ENCODE results near the gene PRPF40A. TPM values are rescaled to one million over a fixed set of nuclear protein-coding genes. Genes with fewer than 3 reads are reported as not detected.

Gene PRPF40A
- total RNA-seq, 1 experiment from 2014 or later = 166 TPM

DNA sequence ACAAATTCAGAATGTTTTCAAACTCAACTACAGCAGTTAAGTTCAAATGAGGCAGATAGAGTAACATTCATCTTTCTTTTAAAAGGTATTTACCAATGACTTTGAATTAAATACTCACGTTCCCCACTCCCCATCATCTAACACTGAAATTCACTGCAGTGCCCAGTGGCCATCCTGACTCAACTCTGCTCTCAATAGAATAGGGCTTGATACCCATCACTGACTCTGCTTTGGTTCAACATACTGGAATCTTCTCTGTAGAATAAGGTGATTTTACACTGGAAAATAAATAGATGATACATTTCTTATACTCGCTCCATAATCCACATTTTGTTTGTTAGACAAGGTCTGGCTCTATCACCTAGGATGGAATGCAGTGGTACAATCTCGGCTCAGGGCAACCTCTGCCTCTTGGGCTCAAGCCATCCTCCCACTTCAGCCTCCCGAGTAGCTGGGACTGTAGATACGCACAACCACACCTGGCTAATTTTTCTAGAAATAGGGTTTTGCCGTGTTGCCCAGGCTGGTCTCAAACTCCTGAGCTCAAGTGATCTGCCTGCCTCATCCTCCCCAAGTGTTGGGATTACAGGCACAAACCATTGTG lies 66.4 kb downstream of the PRPF40A start:
- no peak for DNase-seq (ENCODE audit: low spot score)
- ChIA-PET POLR2A (ENCODE audit: low non-redundant PET) (interaction anchor here (0.7 kb wide), 1 partner anchor 68 kb away, joined by 9 read pairs; no protein-coding TSS in a partner anchor), CTCF (no interaction called here)
- no TSS peak for BruUV-seq (replicated peaks)
- TF ChIP-seq CTCF (conservative IDR thresholded peaks at IDR 0.05; ENCODE audit: low read depth, low read length) (no peak), EZH2 (IDR thresholded peaks at IDR 0.05; ENCODE audit: borderline replicate concordance, low read depth, low read length, poor library complexity, severe bottlenecking) (no peak)
- Histone ChIP-seq H3K9me3 (ENCODE audit: low read depth, low read length, poor library complexity, severe bottlenecking) (no peaks in the 10 kb centered on the region), H3K27me3 (replicated peaks; ENCODE audit: insufficient read depth, low read depth, low read length, poor library complexity) (no peaks in the 10 kb centered on the region), H3K36me3 (ENCODE audit: insufficient read depth, low read length, poor library complexity, severe bottlenecking) (peaks cover 47% of the 10 kb centered on the region), H3K4me3 (ENCODE audit: low read depth, low read length, poor library complexity, severe bottlenecking) (no peak overlapping the region), H3K4me1 (ENCODE audit: insufficient read depth, low read length, poor library complexity, severe bottlenecking) (peaks cover 5% of the 10 kb centered on the region), H3K27ac (ENCODE audit: low read depth, low read length, poor library complexity, severe bottlenecking) (no peak overlapping the region)
- intact Hi-C loops (cut with micrococcal nuclease; ENCODE audit: unreplicated experiment) = no loop called here

DNA sequence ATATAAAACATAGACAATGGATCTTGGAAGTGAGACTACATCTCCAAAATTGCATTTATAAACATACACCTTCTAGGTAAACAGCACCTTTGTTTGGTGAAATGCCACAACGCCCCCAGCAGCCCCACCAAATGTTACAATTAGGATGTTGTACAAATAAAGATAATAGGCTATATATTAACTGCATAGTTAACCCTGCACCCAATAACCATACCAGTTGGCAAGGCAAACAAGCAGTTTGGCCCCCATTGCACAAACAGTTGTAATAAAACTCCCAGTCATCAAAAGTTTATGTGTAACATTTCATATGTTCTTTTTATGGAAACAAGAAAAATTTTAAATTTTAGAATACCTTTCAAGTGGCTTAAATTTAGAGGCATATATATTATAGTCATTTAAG lies 67.3 kb downstream of the PRPF40A start:
- Histone ChIP-seq H3K36me3 (ENCODE audit: insufficient read depth, low read length, poor library complexity, severe bottlenecking) (peaks cover 44% of the 10 kb centered on the region), H3K27ac (ENCODE audit: low read depth, low read length, poor library complexity, severe bottlenecking) (no peak overlapping the region), H3K9me3 (ENCODE audit: low read depth, low read length, poor library complexity, severe bottlenecking) (no peaks in the 10 kb centered on the region), H3K4me1 (ENCODE audit: insufficient read depth, low read length, poor library complexity, severe bottlenecking) (peaks cover 5% of the 10 kb centered on the region), H3K4me3 (ENCODE audit: low read depth, low read length, poor library complexity, severe bottlenecking) (no peak overlapping the region), H3K27me3 (replicated peaks; ENCODE audit: insufficient read depth, low read depth, low read length, poor library complexity) (no peaks in the 10 kb centered on the region)
- ChIA-PET POLR2A (ENCODE audit: low non-redundant PET) (no interaction called here), CTCF (no interaction called here)
- BruUV-seq (replicated peaks) = no TSS peak
- no peak for DNase-seq (ENCODE audit: low spot score)
- no peak for TF ChIP-seq EZH2 (IDR thresholded peaks at IDR 0.05; ENCODE audit: borderline replicate concordance, low read depth, low read length, poor library complexity, severe bottlenecking)
- TF ChIP-seq CTCF (conservative IDR thresholded peaks at IDR 0.05; ENCODE audit: low read depth, low read length) = no peak
- intact Hi-C loops (cut with micrococcal nuclease; ENCODE audit: unreplicated experiment) = no loop called here

DNA sequence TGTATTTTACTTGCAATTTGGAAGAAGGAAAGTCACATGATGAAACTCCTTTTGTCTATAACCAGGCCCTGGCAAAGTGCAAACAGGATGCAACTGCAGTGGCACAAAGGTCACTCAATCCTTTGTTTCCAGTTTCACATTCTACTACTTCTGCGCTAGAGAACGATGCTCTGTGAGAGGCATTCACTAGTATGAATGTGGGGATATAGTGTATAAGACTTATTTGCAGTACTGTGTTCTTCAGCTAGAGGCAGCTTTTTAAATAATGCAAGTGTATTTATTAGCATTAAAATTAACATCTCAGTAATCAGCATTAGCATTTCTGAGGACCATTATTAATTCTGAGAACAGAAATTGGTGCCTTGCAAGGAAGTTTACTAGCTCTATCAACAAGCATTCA lies 68.9 kb downstream of the PRPF40A start:
- H3K9me3 ChIP-seq (ENCODE audit: low read depth, low read length, poor library complexity, severe bottlenecking) = no peaks in the 10 kb centered on the region
- peak; percentile 37; the same call in 1 of the 2 replicates for TF ChIP-seq CTCF (conservative IDR thresholded peaks at IDR 0.05; ENCODE audit: low read depth, low read length)
- TF ChIP-seq EZH2 (IDR thresholded peaks at IDR 0.05; ENCODE audit: borderline replicate concordance, low read depth, low read length, poor library complexity, severe bottlenecking) = no peak
- TSS peak; percentile 40 for BruUV-seq (replicated peaks)
- CTCF ChIA-PET = no interaction called here
- peaks cover 5% of the 10 kb centered on the region for H3K4me1 ChIP-seq (ENCODE audit: insufficient read depth, low read length, poor library complexity, severe bottlenecking)
- peaks cover 35% of the 10 kb centered on the region for H3K36me3 ChIP-seq (ENCODE audit: insufficient read depth, low read length, poor library complexity, severe bottlenecking)
- H3K27me3 ChIP-seq (replicated peaks; ENCODE audit: insufficient read depth, low read depth, low read length, poor library complexity) = no peaks in the 10 kb centered on the region
- intact Hi-C loops (cut with micrococcal nuclease; ENCODE audit: unreplicated experiment) = no loop called here
- DNase-seq (ENCODE audit: low spot score) = peak; percentile 12
- POLR2A ChIA-PET (ENCODE audit: low non-redundant PET) = no interaction called here
- H3K27ac ChIP-seq (ENCODE audit: low read depth, low read length, poor library complexity, severe bottlenecking) = no peak overlapping the region
- H3K4me3 ChIP-seq (ENCODE audit: low read depth, low read length, poor library complexity, severe bottlenecking) = no peak overlapping the region
